HG03378 (cell line): ENCODE measurements around the gene DLGAP1.
"Not testable (repeated sequence)": the region's sequence is repeated elsewhere in the genome, so short reads cannot be mapped to it uniquely, and the experiment has no call there.

Experiments used
- ATAC-seq: cut with Tn5 transposase; IDR thresholded peaks from one replicate; pipeline ENCODE4 v1.9.1; 2021; ENCODE audit warnings: mild to moderate bottlenecking, moderate library complexity; ENCODE audit not compliant: unreplicated experiment

DLGAP1 gene

GRCh38 chr18:4455113-4455811 is at the start of gene DLGAP1:
Gene DLGAP1, minus strand, starts transcription at chr18:4455307.
- ATAC-seq, result no peak

- ATAC-seq, result not testable (repeated sequence)
These were observed 39.7 kb upstream of the DLGAP1 start for GRCh38 chr18:4494703-4495284.

- no peak for ATAC-seq
These were observed 13.4 kb upstream of the DLGAP1 start for GRCh38 chr18:4468511-4468910.

GRCh38 chr18:4454537-4455112 is 482 bp downstream of the DLGAP1 start:
- no peak for ATAC-seq

GRCh38 chr18:4453874-4454536 is 1.1 kb downstream of the DLGAP1 start:
- ATAC-seq, result no peak

GRCh38 chr18:4453567-4453873 is 1.6 kb downstream of the DLGAP1 start:
- no peak for ATAC-seq

GRCh38 chr18:4450065-4450658 is 4.9 kb downstream of the DLGAP1 start:
- no peak for ATAC-seq

GRCh38 chr18:4445902-4446301 is 9.2 kb downstream of the DLGAP1 start:
- no peak for ATAC-seq

GRCh38 chr18:4444306-4444705 is 10.8 kb downstream of the DLGAP1 start:
- ATAC-seq, result no peak

- no peak for ATAC-seq
These were observed 14.0 kb downstream of the DLGAP1 start for GRCh38 chr18:4441098-4441497.

GRCh38 chr18:4438938-4439337 is 16.2 kb downstream of the DLGAP1 start:
- no peak for ATAC-seq

- ATAC-seq, result no peak
These were observed 21.4 kb downstream of the DLGAP1 start for GRCh38 chr18:4433717-4434116.

- ATAC-seq, result no peak
These were observed 24.3 kb downstream of the DLGAP1 start for GRCh38 chr18:4430836-4431235.

- no peak for ATAC-seq
These were observed 37.4 kb downstream of the DLGAP1 start for GRCh38 chr18:4417714-4418113.

- ATAC-seq, result no peak
These were observed 38.1 kb downstream of the DLGAP1 start for GRCh38 chr18:4416976-4417375.

GRCh38 chr18:4412286-4412685 is 42.8 kb downstream of the DLGAP1 start:
- no peak for ATAC-seq

- no peak for ATAC-seq
These were observed 48.3 kb downstream of the DLGAP1 start for GRCh38 chr18:4406856-4407255.

- ATAC-seq, result no peak
These were observed 49.1 kb downstream of the DLGAP1 start for GRCh38 chr18:4405965-4406364.

GRCh38 chr18:4403836-4404235 is 51.3 kb downstream of the DLGAP1 start:
- ATAC-seq, result no peak

GRCh38 chr18:4400911-4401310 is 54.2 kb downstream of the DLGAP1 start:
- ATAC-seq, result no peak

GRCh38 chr18:4399929-4400328 is 55.2 kb downstream of the DLGAP1 start:
- ATAC-seq, result no peak

- ATAC-seq, result no peak
These were observed 60.4 kb downstream of the DLGAP1 start for GRCh38 chr18:4394700-4395099.
